ENCODE measurements around the gene PACSIN3.

The PACSIN3 gene

DNA sequence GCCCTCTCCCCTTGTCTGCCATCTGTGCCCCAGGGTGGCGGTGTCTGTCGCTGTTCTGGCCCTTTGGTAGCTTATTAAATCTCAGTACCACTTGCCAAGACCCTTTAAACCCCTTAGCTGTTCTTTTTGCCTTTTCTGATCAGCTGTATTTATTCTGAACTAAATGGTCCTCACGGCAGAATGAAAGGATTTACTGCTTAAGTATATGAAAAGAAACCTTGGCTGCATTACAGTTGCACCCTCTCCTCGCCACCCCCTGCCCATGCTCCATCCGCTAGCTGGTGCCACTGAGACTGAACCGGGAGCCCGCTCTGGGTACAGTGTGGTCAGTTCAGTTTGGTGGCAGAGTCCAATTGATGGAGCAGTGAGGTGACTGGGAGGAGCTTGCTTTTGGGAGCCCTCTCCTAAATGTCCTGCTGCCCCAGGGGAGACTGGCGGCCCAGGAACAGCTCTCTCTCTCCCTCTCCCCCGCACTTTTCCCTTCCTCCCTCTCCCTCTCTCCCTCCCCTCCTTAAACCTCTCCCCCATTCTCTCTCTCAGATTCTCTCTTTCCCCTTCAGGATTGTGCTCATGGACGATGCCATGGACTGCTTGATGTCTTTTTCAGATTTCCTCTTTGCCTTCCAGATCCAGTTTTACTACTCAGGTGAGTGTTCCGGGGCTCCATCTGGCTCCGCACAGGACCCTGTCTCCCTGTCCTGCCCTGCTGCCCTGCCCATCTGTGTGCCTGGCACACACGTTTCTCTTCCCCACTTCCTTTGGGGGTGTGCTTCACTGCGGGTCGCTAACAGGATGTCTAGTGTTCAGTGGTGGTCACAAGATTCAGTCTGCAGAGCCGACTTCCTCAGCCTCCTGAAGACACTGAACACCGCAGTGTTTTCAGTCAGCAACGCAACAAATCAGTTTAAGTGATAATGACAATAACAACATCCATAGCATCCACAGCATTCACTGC, 31.3 kb downstream of the PACSIN3 start:
- DNase-seq (ENCODE audit: low read depth in 2 of 2, low spot score in 1 of 2): no peak

DNA sequence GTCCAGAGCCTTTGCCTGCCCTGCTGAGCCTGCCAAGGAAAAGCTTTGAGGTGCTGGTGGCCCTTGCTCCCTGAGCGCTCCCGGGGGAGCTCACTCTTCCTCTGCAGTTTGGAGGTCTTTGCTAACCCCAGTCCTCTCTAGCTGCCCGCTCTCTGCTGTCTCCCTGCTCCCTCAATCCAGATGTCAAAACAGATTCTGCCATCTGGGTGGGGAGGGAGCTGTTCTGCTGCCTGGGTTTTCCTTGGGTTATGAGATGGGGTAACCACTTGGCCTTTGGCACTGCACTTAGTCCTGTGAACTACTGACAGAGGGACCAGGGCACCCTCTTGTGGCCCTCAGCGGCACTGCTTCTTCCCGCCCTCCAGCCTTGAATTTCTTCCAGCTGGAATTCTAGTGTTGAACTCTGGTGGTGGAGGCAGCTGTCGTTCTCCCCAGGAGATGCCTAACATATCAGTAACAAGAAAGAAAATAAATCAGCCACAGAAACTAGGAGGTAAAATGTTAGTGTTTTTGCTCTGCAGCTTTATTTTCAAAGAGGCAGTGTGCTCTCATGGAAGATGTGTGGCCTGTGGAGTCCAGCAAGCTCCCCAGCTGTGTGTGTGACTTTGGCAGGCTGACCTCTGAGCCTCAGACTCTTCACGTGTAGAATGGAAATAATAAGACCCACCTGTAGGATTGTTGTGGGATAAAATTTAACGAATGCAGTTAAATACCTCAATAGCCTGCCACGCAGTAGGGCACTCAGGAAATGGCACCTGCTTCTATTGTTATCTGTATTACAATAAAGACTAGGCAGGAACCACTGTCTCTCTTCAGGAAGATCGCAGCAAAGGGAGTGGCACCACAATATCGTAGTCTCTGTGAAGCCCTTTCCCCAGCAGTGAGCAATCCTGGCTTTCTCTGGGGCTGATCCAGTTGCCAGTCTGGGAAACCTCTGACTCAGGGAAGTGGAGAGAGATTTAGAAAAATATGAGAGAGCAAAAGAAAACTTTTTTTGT, 33.0 kb downstream of the PACSIN3 start:
- DNase-seq (ENCODE audit: low read depth in 2 of 2, low spot score in 1 of 2): no peak

DNA sequence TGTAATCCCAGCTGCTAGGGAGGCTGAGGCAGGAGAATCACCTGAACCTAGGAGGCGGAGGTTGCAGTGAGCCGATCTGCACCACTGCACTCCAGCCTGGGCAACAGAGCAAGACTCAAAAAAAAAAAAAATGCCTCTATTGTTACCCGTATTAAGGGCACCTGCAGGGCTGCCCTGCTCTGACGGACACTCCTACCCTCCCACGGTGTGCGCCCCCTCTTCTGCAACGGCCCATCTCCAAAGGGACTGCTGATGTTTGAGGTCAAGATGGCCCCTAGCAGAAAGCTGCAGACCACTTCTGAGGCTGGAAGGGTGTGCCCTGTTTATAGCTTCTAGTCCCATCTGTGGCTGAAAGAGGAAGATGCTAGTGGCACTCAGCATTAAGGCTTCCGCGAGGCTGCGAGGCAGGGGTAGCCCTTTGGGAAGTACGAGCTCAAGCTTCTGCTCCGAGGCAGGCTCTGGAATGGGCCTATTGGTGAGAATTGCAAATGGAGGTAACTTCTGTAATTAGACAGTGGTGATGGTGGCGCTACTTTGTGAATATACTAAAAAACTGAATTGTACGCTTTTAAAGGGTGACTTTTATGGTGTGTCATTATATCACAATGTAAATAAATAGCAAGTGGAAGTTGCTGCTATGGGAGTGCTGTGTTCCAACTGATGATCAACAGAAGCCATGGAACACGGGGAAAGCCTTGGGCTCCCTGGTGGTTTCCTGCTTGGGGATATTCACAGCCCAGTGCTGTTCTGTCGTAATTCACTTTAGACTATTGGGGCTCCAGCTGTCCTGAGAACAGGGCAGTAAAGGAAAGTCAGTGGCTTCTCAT, 33.9 kb downstream of the PACSIN3 start:
- no peak for DNase-seq (ENCODE audit: low read depth in 2 of 2, low spot score in 1 of 2)

DNA sequence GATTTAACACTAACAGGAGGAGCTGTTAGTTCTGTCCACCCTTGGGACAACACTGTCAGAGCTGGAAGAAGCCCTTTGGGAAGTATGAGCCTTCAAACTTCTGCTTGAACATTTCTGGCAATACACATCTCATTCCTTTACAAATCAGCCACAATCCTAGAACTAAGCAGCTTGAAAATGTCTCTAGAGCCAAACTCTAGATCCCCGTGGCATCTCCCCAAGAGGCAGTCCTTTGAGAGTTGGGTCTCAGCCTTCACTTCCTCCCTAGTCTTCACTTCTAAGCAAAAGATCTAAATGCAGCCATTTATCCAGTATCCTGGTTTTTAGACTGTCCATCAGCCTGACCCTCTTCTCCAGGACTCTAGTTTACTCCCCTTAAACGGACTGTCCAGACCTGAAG, 36.5 kb downstream of the PACSIN3 start:
- DNase-seq (ENCODE audit: low read depth in 2 of 2, low spot score in 1 of 2): no peak

DNA sequence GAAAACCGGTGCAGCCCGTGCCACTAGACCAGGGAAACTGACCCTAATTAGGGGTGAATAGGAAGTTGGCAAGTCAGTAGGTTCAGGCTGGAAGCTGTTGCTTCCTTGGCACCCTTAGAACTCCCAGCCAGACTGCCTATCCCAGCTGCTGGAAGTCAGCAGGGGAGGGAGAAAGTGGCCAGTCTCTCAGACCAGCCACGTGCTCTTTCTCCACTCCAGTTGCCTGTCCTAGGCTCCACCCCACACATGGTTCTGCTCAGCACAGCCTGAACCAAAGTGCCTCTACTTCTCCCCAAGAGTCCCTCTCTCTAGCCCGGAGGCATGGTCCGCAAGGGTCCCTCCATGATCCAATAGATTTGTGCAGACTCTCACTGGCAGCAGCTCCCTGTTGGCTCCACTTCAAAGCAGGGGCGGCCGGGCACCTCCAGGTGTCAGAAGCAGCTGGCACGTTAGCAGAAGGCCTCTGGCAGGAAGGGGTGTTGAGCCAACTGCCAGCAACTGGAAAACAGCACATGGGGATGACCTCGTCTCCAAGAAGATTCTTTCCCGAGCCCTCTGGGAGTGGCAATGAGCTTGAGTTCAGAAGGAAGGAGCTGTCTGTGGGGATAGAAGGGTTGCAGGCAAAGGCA, 37.2 kb downstream of the PACSIN3 start:
- DNase-seq (ENCODE audit: low read depth in 2 of 2, low spot score in 1 of 2): no peak

DNA sequence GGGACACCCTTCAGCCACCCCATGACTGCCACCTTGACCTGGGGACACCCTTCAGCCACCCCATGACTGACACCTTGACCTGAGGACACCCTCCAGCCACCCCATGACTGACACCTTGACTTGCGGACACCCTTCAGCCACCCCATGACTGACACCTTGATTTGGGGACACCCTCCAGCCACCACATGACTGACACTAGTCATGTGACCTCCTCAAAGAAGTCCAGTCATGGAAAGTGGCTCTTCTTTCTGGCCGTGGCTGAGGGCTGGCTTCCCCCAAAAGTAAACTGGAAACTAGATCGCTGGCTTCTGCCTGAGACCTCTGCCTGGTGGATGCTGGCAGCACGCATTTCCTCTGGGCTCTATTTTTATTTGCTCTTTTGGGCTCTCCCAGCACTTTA, 38.0 kb downstream of the PACSIN3 start:
- DNase-seq (ENCODE audit: low read depth in 2 of 2, low spot score in 1 of 2): no peak

DNA sequence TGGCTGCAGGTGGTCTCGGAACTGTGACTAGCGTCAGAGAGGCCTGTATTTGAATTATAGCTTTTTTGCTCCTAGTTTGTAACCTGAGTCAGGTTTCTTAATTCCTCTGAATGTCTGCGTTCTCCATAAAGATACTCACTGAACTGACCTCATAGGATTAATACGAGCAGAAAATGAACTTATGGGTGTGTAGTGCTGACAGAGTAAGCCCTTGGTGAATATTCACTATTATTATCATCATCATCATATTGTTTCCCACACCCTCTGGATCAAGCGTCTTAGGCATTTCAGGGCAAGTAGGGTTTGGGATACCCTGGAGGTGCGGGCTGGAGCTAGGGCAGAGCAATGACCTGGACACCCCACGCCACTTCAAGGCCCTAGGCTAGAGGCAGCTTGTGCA, 38.6 kb downstream of the PACSIN3 start:
- DNase-seq (ENCODE audit: low read depth in 2 of 2, low spot score in 1 of 2): no peak

DNA sequence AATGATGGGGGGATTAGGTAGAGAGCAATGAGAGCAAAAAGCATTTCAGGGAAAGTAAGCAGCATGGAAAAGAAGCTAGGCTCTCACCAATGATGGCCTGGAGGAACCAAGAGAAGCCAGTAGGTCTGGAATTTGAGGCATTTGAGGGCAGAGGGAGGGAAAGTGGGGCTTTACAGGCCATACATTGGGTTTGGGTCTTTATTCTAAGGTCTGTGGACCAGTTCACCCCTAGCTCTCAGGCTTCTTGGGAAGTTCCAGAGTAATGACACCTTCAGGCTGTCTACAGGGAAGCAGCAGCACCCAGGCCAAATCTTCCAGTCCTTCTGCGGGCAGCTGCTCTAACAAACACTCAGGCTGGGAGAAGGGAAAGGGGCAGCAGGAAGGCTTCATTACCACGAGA, 39.0 kb downstream of the PACSIN3 start:
- DNase-seq (ENCODE audit: low read depth in 2 of 2, low spot score in 1 of 2): no peak

DNA sequence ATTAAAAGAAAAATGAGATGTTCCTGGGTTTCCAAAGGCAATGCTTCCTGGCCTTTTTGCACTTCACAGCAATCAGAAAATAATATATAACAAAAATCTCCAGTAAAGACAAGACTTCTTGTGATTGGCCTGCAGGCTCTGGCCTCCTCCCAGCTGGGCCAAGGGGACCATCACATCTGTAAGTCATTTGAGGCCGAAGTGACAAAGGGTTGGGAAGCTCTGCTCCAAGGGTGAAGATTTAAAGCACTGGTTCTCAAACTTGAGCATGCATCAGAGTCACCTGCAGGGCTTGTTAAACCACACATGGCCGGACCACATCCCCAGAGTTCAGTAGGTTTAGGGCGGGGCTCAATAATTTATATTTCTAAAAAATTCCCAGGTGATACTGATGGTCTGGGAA, 41.7 kb downstream of the PACSIN3 start:
- no peak for DNase-seq (ENCODE audit: low read depth in 2 of 2, low spot score in 1 of 2)

DNA sequence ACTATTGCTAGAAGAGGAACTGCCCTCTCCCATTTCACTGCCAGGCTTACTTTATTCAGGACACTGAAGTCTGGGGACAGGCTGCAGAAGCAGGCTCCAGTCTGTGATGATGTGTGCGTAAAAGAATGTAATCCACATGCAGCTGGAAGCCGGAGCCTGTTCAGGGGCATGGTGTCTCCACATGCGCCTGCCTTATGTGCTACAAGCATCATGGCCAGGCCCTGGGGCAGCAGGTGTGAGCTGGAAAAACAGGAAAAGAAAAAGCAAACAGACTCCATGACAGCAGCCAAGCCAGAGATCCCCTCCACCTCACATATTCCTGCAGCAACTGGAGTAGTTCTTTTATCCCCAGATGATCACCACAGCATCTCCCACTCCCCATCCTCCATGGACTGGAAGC, 42.9 kb downstream of the PACSIN3 start:
- no peak for DNase-seq (ENCODE audit: low read depth in 2 of 2, low spot score in 1 of 2)

DNA sequence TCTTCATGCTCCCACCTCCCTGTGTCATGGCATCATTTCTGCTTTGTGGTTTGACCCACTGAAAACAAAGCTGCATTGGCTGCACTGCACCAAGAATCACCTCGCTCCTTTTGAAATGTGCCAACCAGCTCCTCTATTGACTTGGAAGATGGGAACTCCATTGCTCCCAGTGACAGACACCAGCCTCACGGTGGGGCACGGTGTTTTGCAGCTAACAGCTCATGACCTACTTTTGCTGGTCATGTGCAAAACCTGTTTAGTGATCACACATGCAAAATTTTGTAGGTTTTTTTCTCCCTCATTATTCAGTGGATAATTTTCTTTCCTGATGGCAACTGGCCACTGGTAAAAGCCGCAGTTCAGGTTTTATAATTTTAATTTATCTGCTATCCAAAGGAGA, 46.4 kb downstream of the PACSIN3 start:
- no peak for DNase-seq (ENCODE audit: low read depth in 2 of 2, low spot score in 1 of 2)

DNA sequence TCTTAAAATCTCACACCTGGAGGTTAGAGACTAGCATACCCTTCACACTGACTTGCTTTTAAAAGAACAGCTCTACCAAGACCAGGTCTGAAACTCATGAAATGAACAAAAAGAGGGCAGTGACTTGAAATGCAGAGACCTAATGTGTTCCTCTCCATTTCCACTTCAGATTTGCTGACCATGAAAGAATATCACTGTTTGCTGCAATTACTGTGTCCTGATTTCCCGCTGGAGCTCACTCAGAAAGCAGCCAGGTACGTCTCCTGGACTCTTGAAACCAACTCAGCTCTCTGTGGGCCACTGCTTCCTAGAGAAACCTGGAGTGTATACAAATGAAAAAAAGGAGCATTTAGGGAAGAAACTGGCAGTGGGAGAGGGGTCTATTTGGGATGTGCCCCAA, 48.8 kb downstream of the PACSIN3 start:
- no peak for DNase-seq (ENCODE audit: low read depth in 2 of 2, low spot score in 1 of 2)

DNA sequence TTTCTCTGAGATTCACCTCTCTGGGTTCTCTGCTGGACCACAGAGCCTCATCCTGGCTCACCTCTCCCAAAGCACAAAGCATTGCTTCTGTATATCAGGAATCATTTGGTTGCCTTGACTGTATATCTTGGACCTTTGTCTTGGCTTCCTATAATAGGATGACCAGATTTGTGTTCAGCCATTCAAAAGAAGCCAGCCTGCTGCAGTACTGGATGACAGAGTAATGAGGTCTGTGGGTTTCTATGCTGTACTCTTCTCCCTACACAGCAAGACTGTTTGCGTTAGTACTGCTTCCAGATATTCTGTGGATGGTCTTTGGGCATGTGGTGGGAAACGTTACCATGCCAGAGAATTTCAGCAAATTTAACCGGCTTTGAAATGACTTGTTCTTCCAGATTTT, 49.3 kb downstream of the PACSIN3 start:
- DNase-seq (ENCODE audit: low read depth in 2 of 2, low spot score in 1 of 2): no peak

DNA sequence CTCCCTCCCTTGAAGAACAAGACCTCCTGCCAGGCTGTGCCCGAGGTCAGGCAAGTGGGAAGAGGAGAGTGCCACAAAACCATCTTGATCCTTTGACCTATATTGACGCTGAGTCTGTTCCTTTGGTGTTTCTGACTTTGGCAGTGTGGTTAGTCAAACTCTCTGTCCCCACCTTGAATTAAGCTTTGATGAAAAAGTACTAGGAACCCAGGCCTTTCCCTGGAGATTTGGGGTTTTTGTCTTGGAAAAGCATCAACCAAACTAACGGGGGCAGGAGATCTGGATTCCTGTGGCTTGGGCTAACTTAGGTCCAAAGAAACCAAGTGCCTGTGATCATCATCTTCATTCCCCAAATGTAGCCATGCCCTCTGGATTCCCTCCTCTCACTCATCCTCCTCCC, 49.9 kb downstream of the PACSIN3 start:
- DNase-seq (ENCODE audit: low read depth in 2 of 2, low spot score in 1 of 2): no peak

DNA sequence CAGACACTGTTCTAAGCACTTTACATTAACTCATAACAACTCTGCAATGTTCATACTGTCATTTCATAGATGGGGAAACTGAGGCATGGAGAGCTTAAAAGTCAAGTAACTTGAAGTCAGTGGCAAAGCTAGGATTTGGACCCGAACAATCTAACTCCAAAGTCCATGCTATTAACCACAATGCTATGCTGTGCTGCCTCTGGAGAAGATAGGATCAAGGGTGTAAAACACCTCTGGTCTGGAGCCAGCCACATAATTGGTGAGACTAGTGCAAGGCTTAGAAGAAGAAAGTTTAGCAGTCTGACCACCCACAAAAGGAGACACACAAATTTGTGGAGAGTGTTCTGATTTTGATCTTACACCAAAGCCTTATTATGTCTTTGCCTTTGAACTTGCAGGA, 53.3 kb downstream of the PACSIN3 start:
- no peak for DNase-seq (ENCODE audit: low read depth in 2 of 2, low spot score in 1 of 2)

DNA sequence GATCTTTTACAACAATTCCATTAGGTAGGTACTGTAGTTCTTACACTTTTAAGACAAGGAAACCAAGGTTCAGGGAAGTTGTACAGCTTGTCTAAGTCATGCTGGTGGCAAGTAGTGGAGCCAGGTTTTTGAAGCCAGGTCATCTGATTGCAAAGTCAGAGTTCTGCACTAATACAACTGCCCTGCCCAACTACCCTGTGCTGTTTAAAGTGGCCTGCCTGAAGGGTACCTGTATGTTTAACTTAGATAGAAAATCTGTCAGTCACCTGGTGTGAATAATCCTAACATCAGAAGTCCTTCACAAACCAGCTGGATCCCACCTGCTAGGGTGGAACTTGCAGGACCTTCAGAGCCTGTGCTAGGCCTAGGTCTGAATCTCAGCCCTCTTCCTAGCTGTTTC, 53.7 kb downstream of the PACSIN3 start:
- DNase-seq (ENCODE audit: low read depth in 2 of 2, low spot score in 1 of 2): no peak

DNA sequence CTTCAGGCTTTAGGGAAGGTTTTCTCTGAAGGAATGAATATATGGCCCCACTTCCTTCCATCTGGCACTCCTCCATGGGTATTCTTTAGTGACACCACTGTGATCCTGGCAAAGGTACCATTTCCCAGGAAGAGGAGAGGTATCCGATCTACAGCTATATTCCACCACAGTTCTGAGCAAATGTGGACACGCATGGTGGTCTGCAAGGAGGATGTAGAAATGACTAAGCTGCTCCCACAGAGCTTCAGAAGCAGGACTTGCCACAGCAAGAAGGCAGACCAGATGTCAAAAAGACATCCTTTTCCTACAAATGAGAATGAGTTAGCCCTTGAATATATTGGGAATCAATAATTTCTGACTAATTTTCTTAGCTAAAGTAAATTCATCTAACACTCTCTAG, 55.1 kb downstream of the PACSIN3 start:
- no peak for DNase-seq (ENCODE audit: low read depth in 2 of 2, low spot score in 1 of 2)

DNA sequence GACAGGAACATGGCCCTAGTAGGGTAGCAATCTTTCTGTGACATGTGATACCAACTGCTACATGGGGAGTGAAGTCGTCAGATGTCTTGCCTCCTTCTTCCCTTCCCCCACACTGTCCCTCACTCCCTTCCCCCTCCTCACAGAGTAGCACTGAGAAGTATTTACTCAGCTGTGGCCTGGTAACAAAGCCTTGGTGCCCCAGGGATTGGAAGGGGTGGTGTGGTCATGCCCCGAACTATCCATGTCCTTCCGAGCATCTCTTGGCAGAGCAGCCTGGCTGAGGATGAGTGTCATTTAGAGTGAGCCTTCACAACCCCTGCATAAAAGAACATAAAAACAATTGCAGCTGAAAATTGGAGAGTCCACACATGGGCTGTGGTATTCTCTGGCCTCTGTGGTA, 55.7 kb downstream of the PACSIN3 start:
- no peak for DNase-seq (ENCODE audit: low read depth in 2 of 2, low spot score in 1 of 2)

Measured in stimulated activated CD8-positive, alpha-beta memory T cell treated with anti-CD3 and anti-CD28 coated beads, Interleukin-4, amount 100 ng/mL, for 4 hours (primary cell).